GM19035 (cell line): ENCODE data around the gene LRRTM3.

Source experiments
- ATAC-seq: cut with Tn5 transposase; IDR thresholded peaks from one replicate; pipeline ENCODE4 v1.9.1; 2021; ENCODE audit not compliant: unreplicated experiment

LRRTM3 gene

GRCh38 chr10:66925896-66926715, at the start of gene LRRTM3:
LRRTM3 (plus strand) TSS chr10:66926036.
- peak; percentile 100 for ATAC-seq

- no peak for ATAC-seq
Measured at GRCh38 chr10:66877361-66877760, 48.5 kb upstream of the LRRTM3 start.

- ATAC-seq: no peak
Measured at GRCh38 chr10:66880292-66880691, 45.5 kb upstream of the LRRTM3 start.

GRCh38 chr10:66880826-66881225, 45.0 kb upstream of the LRRTM3 start:
- no peak for ATAC-seq

DNA sequence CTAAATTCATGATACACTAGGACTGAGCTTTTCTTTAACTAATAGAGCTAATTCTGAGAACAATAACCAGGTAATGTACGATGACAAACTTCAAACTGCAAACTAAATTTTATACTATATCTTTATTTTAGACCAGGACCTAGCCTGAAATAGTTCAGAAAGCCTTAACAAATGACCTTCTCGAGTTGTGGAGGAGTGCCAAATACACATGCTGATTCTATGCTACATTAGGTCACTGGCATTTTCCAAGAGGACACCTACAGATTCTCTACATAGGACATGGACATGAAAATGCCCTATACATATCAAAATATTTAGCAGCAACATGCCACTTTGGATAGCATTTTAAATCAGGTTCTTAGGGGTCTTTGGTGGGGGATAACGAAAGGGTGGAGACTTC, 44.0 kb upstream of the LRRTM3 start:
- no peak for ATAC-seq

- no peak for ATAC-seq
Measured at GRCh38 chr10:66882271-66882670, 43.6 kb upstream of the LRRTM3 start.

DNA sequence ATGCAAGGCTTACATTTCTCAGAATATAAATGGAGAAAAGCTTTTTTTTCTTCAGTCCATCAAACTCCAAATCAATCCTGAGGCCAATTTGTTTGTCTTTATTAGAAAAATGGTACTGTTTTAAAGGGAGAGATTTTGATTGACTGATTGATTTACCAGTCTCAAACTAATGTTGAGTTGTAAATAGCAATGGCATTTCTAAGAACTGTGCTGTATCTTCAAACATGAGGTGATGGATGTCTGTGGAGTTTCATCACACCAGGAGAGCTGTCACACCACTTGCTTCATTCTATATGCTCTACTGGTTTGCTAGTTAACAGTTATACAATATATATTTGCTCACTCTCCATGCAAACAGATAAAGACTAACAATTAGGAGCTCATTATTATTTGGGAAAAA, 39.0 kb upstream of the LRRTM3 start:
- no peak for ATAC-seq

- no peak for ATAC-seq
Measured at GRCh38 chr10:66888237-66888636, 37.6 kb upstream of the LRRTM3 start.

- no peak for ATAC-seq
Measured at GRCh38 chr10:66892871-66893270, 33.0 kb upstream of the LRRTM3 start.

DNA sequence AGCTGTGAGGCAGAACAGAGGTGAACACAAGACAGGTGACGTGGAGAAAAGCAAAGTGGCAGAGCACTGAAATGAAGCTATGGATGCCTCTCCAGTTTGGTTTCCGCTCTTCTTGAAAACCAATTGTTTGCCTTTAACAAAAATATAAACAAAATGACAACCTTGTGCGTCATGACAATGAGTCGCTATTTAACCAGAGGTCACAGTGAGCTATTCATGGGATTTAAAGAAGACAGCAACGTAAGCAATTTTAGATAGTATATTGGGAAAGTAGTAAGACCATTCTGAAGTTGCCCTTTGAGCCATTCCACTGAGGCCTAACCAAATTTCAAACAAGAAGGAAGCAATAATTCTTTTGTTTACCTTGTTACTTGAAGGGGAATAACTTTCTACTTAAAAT, 15.2 kb upstream of the LRRTM3 start:
- no peak for ATAC-seq

DNA sequence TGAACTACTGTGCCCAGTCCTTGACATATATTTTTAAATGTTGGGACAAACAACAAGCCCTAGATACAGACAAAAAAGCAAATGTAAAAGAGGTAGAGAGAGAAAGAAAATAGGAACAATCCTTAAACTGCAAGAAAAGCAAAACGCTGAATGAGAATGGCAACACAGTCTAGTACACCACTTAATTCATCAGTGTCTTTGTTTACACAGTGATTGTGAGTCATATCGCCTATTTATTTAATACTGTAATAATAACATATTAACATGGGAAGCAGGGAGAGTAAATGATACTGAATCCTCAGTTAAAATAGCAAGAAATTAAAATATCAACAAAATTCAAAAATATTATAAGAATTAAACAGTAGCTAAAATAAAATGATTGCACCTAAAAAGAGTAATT, 9.8 kb upstream of the LRRTM3 start:
- no peak for ATAC-seq

GRCh38 chr10:66917104-66917503, 8.7 kb upstream of the LRRTM3 start:
- no peak for ATAC-seq

DNA sequence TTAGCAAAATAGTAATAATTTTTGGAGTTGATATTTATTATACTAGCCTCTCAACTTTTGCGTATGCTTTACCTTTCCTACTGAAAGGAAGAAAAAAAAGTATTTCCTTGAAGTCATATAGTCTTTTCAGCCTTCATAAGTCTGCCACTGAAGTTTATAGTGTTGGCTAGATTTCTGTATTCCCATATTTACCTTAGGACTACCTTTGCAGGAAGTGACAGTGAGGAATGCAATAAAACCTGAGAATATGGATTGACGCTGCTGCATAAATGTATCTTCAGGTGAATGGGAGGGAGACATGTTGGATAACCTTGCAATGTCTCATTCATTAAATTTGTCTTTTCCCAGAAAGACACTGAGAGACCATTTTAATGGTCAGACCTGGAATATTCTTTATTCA, 6.6 kb upstream of the LRRTM3 start:
- ATAC-seq: no peak

- no peak for ATAC-seq
Measured at GRCh38 chr10:66924674-66925345, 1.0 kb upstream of the LRRTM3 start.

DNA sequence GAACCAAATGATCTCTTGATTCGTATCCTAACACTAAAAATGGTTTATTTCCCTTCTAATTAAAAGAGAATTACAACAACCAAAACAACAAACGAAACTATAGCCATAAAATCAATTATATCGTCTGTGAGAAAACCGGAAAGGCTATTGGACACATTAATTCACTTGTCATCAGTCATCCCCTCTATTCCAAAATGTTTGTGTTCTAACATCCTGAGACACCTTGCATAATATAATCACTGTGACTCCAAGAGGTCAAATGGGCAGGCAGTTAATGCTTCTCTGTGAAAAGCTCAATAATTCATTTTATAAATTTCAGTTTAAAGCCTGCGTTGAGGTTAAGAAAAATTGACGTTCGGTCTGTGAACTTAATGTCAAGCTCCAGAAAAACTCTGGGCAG, 463 bp upstream of the LRRTM3 start:
- ATAC-seq: no peak

DNA sequence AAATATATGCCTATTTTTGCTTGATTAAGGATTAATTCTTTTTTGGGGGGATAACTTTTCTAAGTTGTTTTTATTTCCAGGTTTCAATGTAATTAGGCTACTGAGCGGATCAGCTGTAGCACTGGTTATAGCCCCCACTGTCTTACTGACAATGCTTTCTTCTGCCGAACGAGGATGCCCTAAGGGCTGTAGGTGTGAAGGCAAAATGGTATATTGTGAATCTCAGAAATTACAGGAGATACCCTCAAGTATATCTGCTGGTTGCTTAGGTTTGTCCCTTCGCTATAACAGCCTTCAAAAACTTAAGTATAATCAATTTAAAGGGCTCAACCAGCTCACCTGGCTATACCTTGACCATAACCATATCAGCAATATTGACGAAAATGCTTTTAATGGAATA, 1.0 kb downstream of the LRRTM3 start:
- ATAC-seq: no peak

DNA sequence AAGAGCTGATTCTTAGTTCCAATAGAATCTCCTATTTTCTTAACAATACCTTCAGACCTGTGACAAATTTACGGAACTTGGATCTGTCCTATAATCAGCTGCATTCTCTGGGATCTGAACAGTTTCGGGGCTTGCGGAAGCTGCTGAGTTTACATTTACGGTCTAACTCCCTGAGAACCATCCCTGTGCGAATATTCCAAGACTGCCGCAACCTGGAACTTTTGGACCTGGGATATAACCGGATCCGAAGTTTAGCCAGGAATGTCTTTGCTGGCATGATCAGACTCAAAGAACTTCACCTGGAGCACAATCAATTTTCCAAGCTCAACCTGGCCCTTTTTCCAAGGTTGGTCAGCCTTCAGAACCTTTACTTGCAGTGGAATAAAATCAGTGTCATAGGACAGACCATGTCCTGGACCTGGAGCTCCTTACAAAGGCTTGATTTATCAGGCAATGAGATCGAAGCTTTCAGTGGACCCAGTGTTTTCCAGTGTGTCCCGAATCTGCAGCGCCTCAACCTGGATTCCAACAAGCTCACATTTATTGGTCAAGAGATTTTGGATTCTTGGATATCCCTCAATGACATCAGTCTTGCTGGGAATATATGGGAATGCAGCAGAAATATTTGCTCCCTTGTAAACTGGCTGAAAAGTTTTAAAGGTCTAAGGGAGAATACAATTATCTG, 1.6 kb downstream of the LRRTM3 start:
- no peak for ATAC-seq

DNA sequence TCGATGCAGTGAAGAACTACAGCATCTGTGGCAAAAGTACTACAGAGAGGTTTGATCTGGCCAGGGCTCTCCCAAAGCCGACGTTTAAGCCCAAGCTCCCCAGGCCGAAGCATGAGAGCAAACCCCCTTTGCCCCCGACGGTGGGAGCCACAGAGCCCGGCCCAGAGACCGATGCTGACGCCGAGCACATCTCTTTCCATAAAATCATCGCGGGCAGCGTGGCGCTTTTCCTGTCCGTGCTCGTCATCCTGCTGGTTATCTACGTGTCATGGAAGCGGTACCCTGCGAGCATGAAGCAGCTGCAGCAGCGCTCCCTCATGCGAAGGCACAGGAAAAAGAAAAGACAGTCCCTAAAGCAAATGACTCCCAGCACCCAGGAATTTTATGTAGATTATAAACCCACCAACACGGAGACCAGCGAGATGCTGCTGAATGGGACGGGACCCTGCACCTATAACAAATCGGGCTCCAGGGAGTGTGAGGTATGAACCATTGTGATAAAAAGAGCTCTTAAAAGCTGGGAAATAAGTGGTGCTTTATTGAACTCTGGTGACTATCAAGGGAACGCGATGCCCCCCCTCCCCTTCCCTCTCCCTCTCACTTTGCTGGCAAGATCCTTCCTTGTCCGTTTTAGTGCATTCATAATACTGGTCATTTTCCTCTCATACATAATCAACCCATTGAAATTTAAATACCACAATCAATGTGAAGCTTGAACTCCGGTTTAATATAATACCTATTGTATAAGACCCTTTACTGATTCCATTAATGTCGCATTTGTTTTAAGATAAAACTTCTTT, 2.3 kb downstream of the LRRTM3 start:
- ATAC-seq: no peak

GRCh38 chr10:66928776-66929175, 2.9 kb downstream of the LRRTM3 start:
- no peak for ATAC-seq

DNA sequence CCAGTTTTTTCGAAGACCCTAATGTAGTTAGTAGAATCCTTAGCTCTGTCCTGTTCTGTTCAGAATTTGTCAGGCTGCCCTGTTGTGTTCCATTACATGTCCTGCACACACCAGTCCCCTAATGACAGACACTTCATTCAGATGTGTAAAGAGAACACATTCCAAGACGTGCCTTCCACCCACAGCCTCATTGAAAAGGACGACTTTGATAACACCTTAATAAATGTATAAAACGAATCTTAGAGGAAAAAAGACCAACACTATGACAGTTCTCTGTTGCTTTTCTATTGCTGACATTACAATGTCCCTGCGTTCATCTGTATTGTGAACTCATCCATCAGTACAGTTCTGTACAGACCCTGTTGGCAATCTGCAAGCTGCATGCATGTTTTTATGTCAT, 3.5 kb downstream of the LRRTM3 start:
- no peak for ATAC-seq

GRCh38 chr10:66931340-66931948, 5.6 kb downstream of the LRRTM3 start:
- peak; percentile 82 for ATAC-seq
